ENCODE data around the gene NBPF1.
"Not testable (repeated sequence)": the region's sequence is repeated elsewhere in the genome, so short reads cannot be mapped to it uniquely, and the experiment has no call there.

Gene NBPF1

GRCh38 chr1:16512624-16513411, 100.5 kb downstream of the NBPF1 start:
- not testable (repeated sequence) for DNase-seq (ENCODE audit: low read depth)
